ENCODE results near the gene SLC44A5.
"Not testable (repeated sequence)": the region's sequence is repeated elsewhere in the genome, so short reads cannot be mapped to it uniquely, and the experiment has no call there.

Gene SLC44A5

DNA sequence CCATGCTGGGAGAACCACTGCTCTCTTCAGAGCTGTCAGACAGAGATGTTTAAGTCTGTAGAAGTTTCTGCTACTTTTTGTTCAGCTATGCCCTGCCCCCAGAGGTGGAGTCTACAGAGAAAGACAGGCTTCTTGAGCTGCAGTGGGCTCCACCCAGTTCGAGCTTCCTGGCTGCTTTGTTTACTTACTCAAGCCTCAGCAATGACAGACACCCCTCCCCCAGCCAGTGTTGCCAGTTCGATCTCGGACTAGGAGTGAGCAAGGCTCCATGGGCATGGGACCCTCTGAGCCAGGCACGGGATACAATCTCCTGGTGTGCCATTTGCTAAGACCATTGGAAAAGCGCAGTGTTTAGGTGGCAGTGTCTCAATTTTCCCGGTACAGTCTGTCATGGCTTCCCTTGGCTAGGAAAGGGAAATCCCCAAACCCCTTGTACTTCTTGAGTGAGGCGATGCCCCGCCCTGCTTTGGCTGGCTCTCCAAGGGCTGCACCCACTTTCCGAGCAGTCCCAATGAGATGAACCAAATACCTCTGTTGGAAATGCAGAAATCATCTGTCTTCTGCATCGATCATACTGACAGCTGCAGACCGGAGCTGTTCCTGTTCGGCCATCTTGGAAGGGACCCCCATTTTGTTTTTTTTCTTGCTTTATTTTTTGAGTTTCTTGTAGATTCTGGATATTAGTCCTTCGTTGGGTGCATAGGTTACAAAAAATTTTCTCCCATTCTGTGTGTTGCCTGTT, 429.5 kb downstream of the SLC44A5 start:
- not testable (repeated sequence) for DNase-seq (ENCODE audit: low read depth in 2 of 2)

DNA sequence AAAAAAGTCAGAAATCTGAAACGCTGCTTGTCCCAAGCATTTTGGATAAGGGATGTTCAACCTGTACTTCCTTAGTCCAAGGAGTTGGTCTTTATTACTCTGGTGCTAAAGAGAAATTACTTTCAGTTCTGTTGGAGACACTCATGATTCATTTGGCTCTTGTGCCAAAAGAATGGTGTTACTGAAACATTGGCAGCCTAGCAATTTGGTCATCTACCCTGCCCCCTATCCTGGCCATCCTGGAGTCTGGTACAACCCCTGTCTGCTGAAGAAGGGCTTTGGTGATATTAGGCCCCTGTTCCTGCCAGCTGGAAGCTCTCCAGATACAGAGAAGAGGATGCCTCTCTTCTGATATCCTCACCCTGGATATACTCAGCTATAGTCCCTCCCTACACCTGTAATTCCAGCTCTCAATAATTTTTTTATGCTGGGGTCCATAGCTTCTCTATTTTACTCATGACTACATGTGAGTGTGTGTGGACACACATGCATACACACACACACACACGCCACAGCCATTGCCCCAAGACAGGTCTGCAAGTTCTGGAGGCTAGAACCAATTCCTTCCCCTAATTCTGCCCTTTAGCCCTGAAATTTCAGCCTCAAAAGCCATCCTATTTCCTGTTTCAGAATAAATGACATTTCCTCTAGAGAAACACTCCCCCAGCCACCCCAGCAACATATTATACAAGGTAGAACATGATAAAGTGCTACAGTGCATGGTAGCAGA, 436.7 kb downstream of the SLC44A5 start:
- no peak for DNase-seq (ENCODE audit: low read depth in 2 of 2)

- DNase-seq (ENCODE audit: low read depth in 2 of 2) = no peak
Observed at GRCh38 chr1:75172556-75172955, 438.4 kb downstream of the SLC44A5 start.

DNA sequence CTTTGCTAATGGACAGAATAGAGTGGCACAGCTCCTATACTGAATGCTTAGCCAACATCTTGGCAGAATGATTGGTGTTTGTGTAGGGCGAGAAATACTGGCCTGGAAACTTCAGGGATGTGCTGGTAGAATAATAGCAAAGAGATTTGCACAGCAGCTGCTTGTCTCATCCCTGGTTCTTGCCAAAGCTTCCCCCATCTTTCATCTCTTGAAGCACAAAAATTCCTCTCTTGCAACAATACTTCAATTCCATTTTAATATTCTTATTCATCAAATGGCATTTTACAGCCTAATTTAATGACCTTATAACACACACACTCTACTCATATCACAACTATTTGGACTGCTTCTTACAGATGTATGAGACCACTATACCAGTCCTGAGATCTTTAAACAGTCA, 439.0 kb downstream of the SLC44A5 start:
- DNase-seq (ENCODE audit: low read depth in 2 of 2) = no peak

GRCh38 chr1:75170981-75171380, 439.9 kb downstream of the SLC44A5 start:
- DNase-seq (ENCODE audit: low read depth in 2 of 2) = no peak

DNA sequence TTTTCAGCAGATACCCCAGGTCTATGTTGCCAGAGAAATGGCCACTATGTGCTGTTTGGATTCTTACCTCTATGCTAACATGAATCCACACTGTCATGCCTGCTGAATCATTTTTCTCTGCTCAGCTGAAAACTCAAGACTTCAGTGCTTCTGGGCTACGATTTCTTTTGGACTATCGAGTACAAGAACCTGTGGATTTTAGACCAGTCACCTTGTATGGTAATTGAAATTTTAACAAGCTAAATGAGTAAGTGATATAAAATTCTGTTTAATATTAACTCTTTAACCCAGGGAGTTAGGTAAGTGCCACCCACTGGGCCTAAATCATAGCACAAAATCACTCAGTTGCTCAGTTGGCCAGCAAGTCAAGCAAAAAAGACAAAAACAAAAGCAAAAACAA, 440.9 kb downstream of the SLC44A5 start:
- DNase-seq (ENCODE audit: low read depth in 2 of 2) = no peak

DNA sequence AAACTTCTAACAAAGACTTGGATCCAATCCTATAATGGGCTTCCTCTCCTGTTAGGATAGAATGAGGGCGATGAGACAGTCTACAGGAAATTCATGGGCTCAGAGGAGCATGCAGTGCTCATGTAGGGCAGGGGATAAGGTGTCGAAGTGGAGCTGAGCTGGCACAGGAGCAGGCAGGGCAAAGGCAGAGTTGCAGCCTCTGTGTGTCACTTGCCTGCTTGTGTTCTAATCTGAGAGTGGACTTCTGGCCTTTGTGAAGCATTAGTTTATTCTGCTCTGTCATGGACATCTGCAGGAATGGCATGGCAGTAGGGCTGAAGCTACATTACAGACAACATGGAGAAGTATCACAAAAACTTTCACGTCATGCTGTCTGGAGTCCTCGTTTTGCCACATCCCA, 444.1 kb downstream of the SLC44A5 start:
- no peak for DNase-seq (ENCODE audit: low read depth in 2 of 2)

DNA sequence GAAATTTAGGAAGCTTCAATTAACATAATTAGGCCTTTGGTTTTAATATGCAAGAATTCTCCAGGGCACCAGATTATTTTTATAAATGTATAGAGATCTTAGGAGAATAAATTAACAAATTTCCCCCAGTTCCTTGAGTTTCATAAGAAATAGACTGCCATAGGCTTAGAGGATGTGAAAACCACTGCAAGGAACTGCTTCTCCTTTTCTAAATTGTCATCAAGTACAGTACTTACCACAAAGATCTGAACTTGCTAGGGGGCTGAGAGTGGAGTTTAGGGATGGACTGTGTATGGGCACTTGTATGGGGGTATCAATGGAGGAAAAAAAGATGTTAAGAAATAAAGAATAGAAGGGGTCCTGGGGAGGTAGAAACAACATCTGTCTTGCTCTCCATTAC, 445.6 kb downstream of the SLC44A5 start:
- no peak for DNase-seq (ENCODE audit: low read depth in 2 of 2)

- no peak for DNase-seq (ENCODE audit: low read depth in 2 of 2)
Observed at GRCh38 chr1:75159154-75159553, 451.8 kb downstream of the SLC44A5 start.
